Type B pancreatic cell (in vitro differentiated cells): ENCODE data around the gene HNF1B. TPM values are rescaled to one million over a fixed set of nuclear protein-coding genes. Genes with fewer than 3 reads are reported as not detected.

Experiments
- DNase-seq: peaks from one replicate; pipeline ENCODE4 v3.0.0; 2021; ENCODE audit warnings: mixed read lengths; ENCODE audit not compliant: unreplicated experiment; ENCODE audit errors: extremely low spot score
- H3K27ac Mint-ChIP-seq: 2 replicates; pipeline ENCODE4 v1.8.0; 2021; ENCODE audit warnings: mild to moderate bottlenecking, mixed read lengths
- H3K27me3 Mint-ChIP-seq: 2 replicates; pipeline ENCODE4 v1.8.0; 2021; ENCODE audit warnings: mixed read lengths
- H3K36me3 Mint-ChIP-seq: 2 replicates; pipeline ENCODE4 v1.8.0; 2021; ENCODE audit warnings: mixed read lengths
- H3K4me1 Mint-ChIP-seq: one replicate; pipeline ENCODE4 v1.8.0; 2021; ENCODE audit warnings: mixed read lengths; ENCODE audit not compliant: unreplicated experiment
- H3K4me3 Mint-ChIP-seq: 2 replicates; pipeline ENCODE4 v1.8.0; 2021; ENCODE audit warnings: mild to moderate bottlenecking, mixed read lengths
- H3K9me3 Mint-ChIP-seq: 2 replicates; pipeline ENCODE4 v1.8.0; 2021; ENCODE audit warnings: mixed read lengths
- long read RNA-seq: library from polyadenylated mRNA; unstranded; transcript quantifications from one replicate; pipeline ENCODE4 v2.0.0, GENCODE V29; 2020
- total RNA-seq: library from RNA; stranded (reverse); gene quantifications from 2 replicates; pipeline ENCODE4 v1.2.1, GENCODE V29; 2021; ENCODE audit warnings: low replicate concordance
- TF ChIP-seq, protein P1 (sequence below): fragments of 200-600 bp; sonication (generic); conservative IDR thresholded peaks from 2 replicates; pipeline ENCODE4 v1.5.0; 2021; ENCODE audit warnings: antibody characterized with exemption, mild to moderate bottlenecking

Gene HNF1B, protein sequence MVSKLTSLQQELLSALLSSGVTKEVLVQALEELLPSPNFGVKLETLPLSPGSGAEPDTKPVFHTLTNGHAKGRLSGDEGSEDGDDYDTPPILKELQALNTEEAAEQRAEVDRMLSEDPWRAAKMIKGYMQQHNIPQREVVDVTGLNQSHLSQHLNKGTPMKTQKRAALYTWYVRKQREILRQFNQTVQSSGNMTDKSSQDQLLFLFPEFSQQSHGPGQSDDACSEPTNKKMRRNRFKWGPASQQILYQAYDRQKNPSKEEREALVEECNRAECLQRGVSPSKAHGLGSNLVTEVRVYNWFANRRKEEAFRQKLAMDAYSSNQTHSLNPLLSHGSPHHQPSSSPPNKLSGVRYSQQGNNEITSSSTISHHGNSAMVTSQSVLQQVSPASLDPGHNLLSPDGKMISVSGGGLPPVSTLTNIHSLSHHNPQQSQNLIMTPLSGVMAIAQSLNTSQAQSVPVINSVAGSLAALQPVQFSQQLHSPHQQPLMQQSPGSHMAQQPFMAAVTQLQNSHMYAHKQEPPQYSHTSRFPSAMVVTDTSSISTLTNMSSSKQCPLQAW
- total RNA-seq: 10.6 and 19.0 TPM in 2 replicates
- long read RNA-seq, partial matches to known transcripts: 2 of 3 reads
- long read RNA-seq, other reads (novel, unspliced or antisense): 1 of 3 reads

GRCh38 chr17:37744961-37745800, at the start of gene HNF1B:
Gene HNF1B, minus strand, starts transcription at chr17:37745059. Its CDS starts 175 bp downstream, at chr17:37744884.
- H3K4me3 Mint-ChIP-seq: peak within 1 kb of the TSS; percentile 88
- H3K9me3 Mint-ChIP-seq: no peaks in the 10 kb centered on the region
- H3K27ac Mint-ChIP-seq: peak within 1 kb of the TSS; percentile 84
- peaks cover 86% of the 10 kb centered on the region for H3K27me3 Mint-ChIP-seq
- H3K36me3 Mint-ChIP-seq: no peaks in the 10 kb centered on the region
- TF ChIP-seq, protein P1, sequence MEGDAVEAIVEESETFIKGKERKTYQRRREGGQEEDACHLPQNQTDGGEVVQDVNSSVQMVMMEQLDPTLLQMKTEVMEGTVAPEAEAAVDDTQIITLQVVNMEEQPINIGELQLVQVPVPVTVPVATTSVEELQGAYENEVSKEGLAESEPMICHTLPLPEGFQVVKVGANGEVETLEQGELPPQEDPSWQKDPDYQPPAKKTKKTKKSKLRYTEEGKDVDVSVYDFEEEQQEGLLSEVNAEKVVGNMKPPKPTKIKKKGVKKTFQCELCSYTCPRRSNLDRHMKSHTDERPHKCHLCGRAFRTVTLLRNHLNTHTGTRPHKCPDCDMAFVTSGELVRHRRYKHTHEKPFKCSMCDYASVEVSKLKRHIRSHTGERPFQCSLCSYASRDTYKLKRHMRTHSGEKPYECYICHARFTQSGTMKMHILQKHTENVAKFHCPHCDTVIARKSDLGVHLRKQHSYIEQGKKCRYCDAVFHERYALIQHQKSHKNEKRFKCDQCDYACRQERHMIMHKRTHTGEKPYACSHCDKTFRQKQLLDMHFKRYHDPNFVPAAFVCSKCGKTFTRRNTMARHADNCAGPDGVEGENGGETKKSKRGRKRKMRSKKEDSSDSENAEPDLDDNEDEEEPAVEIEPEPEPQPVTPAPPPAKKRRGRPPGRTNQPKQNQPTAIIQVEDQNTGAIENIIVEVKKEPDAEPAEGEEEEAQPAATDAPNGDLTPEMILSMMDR: no peak
- H3K4me1 Mint-ChIP-seq: peaks cover 5% of the 10 kb centered on the region
- no peak for DNase-seq

DNA sequence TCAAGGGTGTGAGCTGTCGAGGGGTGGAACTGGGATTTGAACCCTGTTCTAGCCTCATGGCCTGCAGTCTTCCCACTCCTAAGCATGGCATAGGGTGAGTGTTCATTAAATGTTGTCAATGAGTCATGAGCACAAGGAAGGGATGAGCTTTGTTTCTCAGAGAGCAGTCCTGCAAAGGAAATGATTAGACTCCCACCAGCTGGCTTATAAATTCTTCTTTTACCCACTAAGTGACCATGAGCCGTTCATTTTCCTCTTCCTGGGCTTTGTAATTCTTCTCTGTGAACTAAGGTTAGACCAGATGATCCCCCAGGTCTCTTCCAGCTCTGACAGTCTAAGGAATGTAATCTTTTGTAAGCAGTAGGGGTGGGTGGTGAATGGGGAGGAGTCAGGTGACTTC, 47.9 kb upstream of the HNF1B start:
- TF ChIP-seq, protein P1: no peak
- H3K9me3 Mint-ChIP-seq: no peaks in the 10 kb centered on the region
- H3K36me3 Mint-ChIP-seq: no peaks in the 10 kb centered on the region
- no peaks in the 10 kb centered on the region for H3K4me1 Mint-ChIP-seq
- H3K27me3 Mint-ChIP-seq: peaks cover 11% of the 10 kb centered on the region
- no peak for DNase-seq
- no peak overlapping the region for H3K4me3 Mint-ChIP-seq
- no peak overlapping the region for H3K27ac Mint-ChIP-seq

DNA sequence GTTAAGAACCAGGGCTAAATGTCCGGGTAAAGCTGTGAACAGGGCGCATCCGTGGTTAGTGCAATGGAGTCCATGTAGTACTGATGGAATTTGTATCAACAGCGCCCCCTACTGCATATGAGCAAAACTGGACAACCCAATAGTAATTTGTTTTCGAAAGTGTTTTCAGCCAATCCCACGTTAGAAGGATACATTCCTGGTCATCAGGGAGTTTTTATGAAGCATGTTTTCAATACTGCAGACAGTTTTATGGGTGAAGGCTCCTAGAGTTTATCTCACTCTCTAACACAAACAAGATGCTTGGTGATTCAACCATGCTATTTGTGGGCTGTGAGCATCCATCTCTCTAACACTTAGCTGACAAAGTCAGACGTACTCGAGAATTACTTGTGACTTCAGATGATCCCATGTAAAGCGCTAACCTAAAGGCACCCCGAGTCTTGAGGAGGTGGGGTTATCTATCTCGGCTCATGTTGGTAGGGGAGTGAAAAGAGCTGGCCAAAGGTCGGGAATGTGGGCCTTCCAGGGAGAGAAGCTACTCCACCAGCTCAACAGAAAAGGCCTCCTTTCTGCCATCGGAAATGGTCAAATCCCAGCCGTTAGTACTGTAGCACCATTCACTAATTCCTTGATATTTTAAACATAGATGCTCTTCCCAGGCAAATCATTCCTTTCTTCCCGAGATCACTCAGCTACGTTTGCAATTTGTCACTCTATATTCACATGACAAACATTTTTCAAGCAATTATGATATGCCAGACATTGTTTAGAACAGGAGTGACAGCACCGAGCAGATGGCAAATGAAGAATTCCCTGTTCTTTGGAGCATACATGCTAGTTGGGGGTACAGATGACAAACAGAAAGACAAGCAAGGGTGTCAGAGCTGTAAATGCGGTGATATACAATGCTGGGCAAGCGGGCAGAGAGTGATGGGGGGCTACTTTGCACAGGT, 46.9 kb upstream of the HNF1B start:
- no peaks in the 10 kb centered on the region for H3K9me3 Mint-ChIP-seq
- no peak overlapping the region for H3K4me3 Mint-ChIP-seq
- H3K36me3 Mint-ChIP-seq: no peaks in the 10 kb centered on the region
- peaks cover 9% of the 10 kb centered on the region for H3K27me3 Mint-ChIP-seq
- TF ChIP-seq, protein P1: peak; percentile 69
- H3K4me1 Mint-ChIP-seq: peaks cover 1% of the 10 kb centered on the region
- no peak for DNase-seq
- no peak overlapping the region for H3K27ac Mint-ChIP-seq

DNA sequence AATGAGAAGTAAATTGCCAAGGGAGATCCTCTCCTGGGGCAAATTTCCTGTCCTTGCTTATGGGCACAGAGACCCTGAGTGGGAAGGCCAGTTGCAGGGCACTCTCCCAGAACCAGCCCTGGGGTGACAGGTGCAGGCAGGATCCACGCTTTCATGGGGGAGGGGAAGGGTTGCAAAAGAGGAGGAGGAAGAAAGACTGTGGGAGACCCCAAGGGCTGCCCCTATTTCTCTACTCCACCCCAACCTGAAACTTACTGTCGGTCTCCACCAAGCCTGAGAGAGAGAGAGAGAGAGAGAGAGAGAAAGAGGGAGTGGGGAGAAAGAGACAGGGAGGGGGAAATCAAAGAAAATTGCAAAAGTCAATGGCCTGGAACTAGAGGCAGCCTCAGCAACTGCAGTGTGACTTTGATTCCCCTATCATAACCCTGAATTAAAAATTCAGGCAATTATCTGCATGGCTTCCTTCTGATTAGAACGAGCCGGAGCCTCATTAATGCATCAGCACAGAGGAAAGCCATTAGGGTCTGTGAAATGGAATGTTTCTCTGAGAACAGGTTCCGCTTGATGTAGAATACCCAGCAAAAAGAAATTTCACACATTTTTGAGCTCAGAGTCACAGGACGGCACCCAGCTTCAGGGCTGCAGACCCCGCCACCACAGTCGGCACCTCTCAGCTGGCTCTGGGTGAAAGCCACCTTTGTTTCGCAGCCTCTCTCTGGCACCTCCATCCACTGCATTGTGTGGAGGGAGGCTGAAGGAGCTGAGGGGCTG, 45.1 kb upstream of the HNF1B start:
- H3K9me3 Mint-ChIP-seq: no peaks in the 10 kb centered on the region
- DNase-seq: no peak

More for the DNA sequence above, 45.1 kb upstream of the HNF1B start:
- H3K27ac Mint-ChIP-seq: no peak overlapping the region
- no peaks in the 10 kb centered on the region for H3K36me3 Mint-ChIP-seq
- H3K4me3 Mint-ChIP-seq: no peak overlapping the region
- H3K4me1 Mint-ChIP-seq: peaks cover 4% of the 10 kb centered on the region
- TF ChIP-seq, protein P1: no peak
- H3K27me3 Mint-ChIP-seq: peaks cover 12% of the 10 kb centered on the region
